Liver (tissue), 9 donors: ENCODE results near the gene NAT16. TPM values are rescaled to one million over a fixed set of nuclear protein-coding genes. Genes with fewer than 3 reads are reported as not detected.

Source experiments
- DNase-seq: peaks from one replicate; pipeline ENCODE4 v3.0.0-alpha.2; 2017; ENCODE audit warnings: low spot score
- H3K27ac ChIP-seq, 2 donors: one replicate each; pipeline ENCODE4 v1.7.0; 2013; ENCODE audit warnings: inconsistent platforms in 2 of 2, low read length in 2 of 2, control low read depth in 1 of 2, low read depth in 1 of 2, mild to moderate bottlenecking in 1 of 2
- H3K27me3 ChIP-seq, 4 donors: one replicate each; pipeline versions ENCODE4 v1.6.1 to v1.7.0; 2013; ENCODE audit warnings: low read length in 3 of 4, inconsistent platforms in 1 of 4, mild to moderate bottlenecking in 1 of 4, moderate library complexity in 1 of 4; ENCODE audit not compliant: control insufficient read depth in 4 of 4, insufficient read depth in 4 of 4
- H3K36me3 ChIP-seq, 4 donors: one replicate each; pipeline versions ENCODE4 v1.6.1 to v1.7.0; 2013; ENCODE audit warnings: low read length in 3 of 4, mild to moderate bottlenecking in 3 of 4, low read depth in 1 of 4, moderate library complexity in 1 of 4; ENCODE audit not compliant: control insufficient read depth in 4 of 4, insufficient read depth in 3 of 4
- H3K4me1 ChIP-seq, 4 donors: one replicate each; pipeline versions ENCODE4 v1.6.1 to v1.7.0; 2013; ENCODE audit warnings: low read length in 3 of 4, mild to moderate bottlenecking in 3 of 4, moderate library complexity in 1 of 4; ENCODE audit not compliant: control insufficient read depth in 4 of 4, insufficient read depth in 4 of 4
- H3K4me3 ChIP-seq, 3 donors: one replicate each; pipeline versions ENCODE4 v1.6.1 to v1.7.0; 2013; ENCODE audit warnings: low read length in 3 of 3, control low read depth in 1 of 3, low read depth in 1 of 3, mild to moderate bottlenecking in 1 of 3
- H3K9ac ChIP-seq, 2 donors: one replicate each; pipeline ENCODE4 v1.7.0; 2013; ENCODE audit warnings: low read length in 2 of 2, mild to moderate bottlenecking in 2 of 2, moderate library complexity in 2 of 2, control low read depth in 1 of 2, low read depth in 1 of 2
- H3K9me3 ChIP-seq, 4 donors: one replicate each; pipeline versions ENCODE4 v1.6.1 to v1.7.0; 2013; ENCODE audit warnings: low read length in 3 of 4; ENCODE audit not compliant: control insufficient read depth in 4 of 4
- EGR1 ChIP-seq, 2 donors: IDR thresholded peaks; 2 replicates each; pipeline ENCODE4 v1.6.1; 2016 to 2018; ENCODE audit warnings: antibody characterized with exemption in 2 of 2, low read depth in 2 of 2
- FOXA1 ChIP-seq: IDR thresholded peaks from 2 replicates; pipeline ENCODE4 v1.6.1; 2016; ENCODE audit warnings: antibody characterized with exemption
- FOXA2 ChIP-seq: IDR thresholded peaks from 2 replicates; pipeline ENCODE4 v1.6.1; 2016; ENCODE audit warnings: antibody characterized with exemption
- GABPA ChIP-seq, 2 donors: IDR thresholded peaks in 1 of 2; conservative IDR thresholded peaks in 1 of 2; 2 replicates each; pipeline ENCODE4 v1.6.1; 2016; ENCODE audit warnings: antibody characterized with exemption in 2 of 2, mild to moderate bottlenecking in 1 of 2, moderate library complexity in 1 of 2
- HNF4A ChIP-seq, 2 donors: conservative IDR thresholded peaks; 2 replicates each; pipeline ENCODE4 v1.6.1; 2016; ENCODE audit warnings: antibody characterized with exemption in 2 of 2, mild to moderate bottlenecking in 2 of 2
- HNF4G ChIP-seq: IDR thresholded peaks from 2 replicates; pipeline ENCODE4 v1.6.1; 2016; ENCODE audit warnings: antibody characterized with exemption
- JUND ChIP-seq, 2 donors: IDR thresholded peaks; 2 replicates each; pipeline ENCODE4 v1.6.1; 2016; ENCODE audit warnings: antibody characterized with exemption in 2 of 2
- NR2F2 ChIP-seq: IDR thresholded peaks from 2 replicates; pipeline ENCODE4 v1.6.1; 2016; ENCODE audit warnings: antibody characterized with exemption
- RAD21 ChIP-seq, 2 donors: IDR thresholded peaks; 2 replicates each; pipeline ENCODE4 v1.6.1; 2016; ENCODE audit warnings: antibody characterized with exemption in 2 of 2, mild to moderate bottlenecking in 2 of 2
- RXRA ChIP-seq, 2 donors: IDR thresholded peaks; 2 replicates each; pipeline ENCODE4 v1.6.1; 2017 to 2018; ENCODE audit warnings: antibody characterized with exemption in 2 of 2, mild to moderate bottlenecking in 1 of 2
- SP1 ChIP-seq: IDR thresholded peaks from 2 replicates; pipeline ENCODE4 v1.6.1; 2018; ENCODE audit warnings: antibody characterized with exemption, mild to moderate bottlenecking
- TAF1 ChIP-seq: conservative IDR thresholded peaks from 2 replicates; pipeline ENCODE4 v1.6.1; 2016; ENCODE audit warnings: antibody characterized with exemption, mild to moderate bottlenecking
- YY1 ChIP-seq: IDR thresholded peaks from 2 replicates; pipeline ENCODE4 v1.6.1; 2016; ENCODE audit warnings: antibody characterized with exemption, mild to moderate bottlenecking
- WGBS: extraction: QIAGEN DNeasy Blood & Tissue Kit; methylation state at CpG from one replicate; pipeline ENCODE4 v1.1.7; 2013; 5-methylcytosine and 5-hydroxymethylcytosine counted together
- polyA plus RNA-seq, 2 donors: library from polyadenylated mRNA; stranded (reverse) in 1 of 2; unstranded in 1 of 2; fragments of 200-250 nt in 1 of 2; fragments of >200 nt in 1 of 2; fragmentation: Nextera tagmentation in 1 of 2; extraction: Ambion mirVana in 1 of 2; gene quantifications; one replicate each; pipeline versions ENCODE4 v1.2.1 to v1.2.3, GENCODE V29; 2013 to 2015
- total RNA-seq, 2 donors: library from RNA; depleted of rRNA; stranded (reverse); fragments of >200 nt; gene quantifications; one replicate each; pipeline ENCODE4 v1.2.3, GENCODE V29; 2014
- TF ChIP-seq, protein P1 (sequence below): IDR thresholded peaks from 2 replicates; pipeline ENCODE4 v1.6.1; 2016; ENCODE audit warnings: antibody characterized with exemption, mild to moderate bottlenecking
- TF ChIP-seq, protein P2 (sequence below): IDR thresholded peaks from 2 replicates; pipeline ENCODE4 v1.6.1; 2016; ENCODE audit warnings: antibody characterized with exemption
- TF ChIP-seq, protein P3 (sequence below): IDR thresholded peaks from 2 replicates; pipeline ENCODE4 v1.6.1; 2016; ENCODE audit warnings: antibody characterized with exemption
- TF ChIP-seq, protein P4 (sequence below): fragments of 150-350 bp; IDR thresholded peaks from 2 replicates; pipeline ENCODE4 v1.5.1; 2017; ENCODE audit warnings: improper control_type of control experiment, low read depth, low read length; ENCODE audit not compliant: missing input control
- TF ChIP-seq, protein P5 (sequence below): IDR thresholded peaks from 2 replicates; pipeline ENCODE4 v1.6.1; 2016; ENCODE audit warnings: antibody characterized with exemption
- donor health status: healthy.
- donor health status: healthy.
- donor health status: healthy.
- donor health status: healthy.
- donor health status: healthy.

Gene NAT16
- total and polyA plus RNA-seq, 4 donors, result not detected

DNA sequence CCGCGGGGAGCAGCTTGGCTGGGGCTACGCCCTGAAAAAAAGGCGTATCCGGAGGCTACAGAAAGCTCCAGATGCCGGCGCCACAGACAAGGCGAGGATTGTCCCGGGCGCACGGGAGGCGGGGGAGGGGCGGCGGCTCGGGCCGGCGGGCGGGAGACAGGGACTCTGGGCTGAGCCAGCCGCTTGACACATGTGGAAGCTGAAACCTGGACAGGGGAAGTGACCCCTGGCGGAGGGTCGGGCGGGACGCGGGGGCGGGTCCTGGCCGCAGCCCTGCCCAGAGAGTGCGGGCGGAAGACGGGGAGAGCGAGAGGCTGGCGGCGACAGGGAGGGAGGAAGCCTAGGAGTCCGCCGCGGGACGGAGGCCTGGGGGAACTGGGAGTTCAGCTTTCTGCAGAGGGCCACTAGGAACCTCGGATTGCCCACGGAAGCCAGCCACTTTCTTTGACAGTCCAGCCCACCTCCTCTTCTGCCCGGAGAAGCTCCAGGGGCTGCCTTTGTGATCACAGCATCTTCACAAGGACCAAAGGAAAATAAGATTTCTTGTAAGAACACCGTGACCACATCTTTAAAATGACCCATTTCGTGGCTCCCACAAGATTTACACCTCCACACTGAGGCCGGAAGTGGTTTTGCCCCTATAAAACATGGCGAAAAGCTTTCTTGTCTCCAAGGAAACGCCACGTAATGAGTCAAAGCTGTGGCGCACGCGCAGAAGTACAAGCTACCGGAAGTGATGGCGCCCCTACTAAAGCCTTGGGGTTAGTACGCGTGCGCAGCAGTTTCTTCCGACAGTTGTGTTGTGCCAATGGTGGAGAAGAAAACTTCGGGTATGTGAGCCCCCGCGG lies 37.5 kb upstream of the NAT16 start, which contains the start of the genes PLOD3 and ZNHIT1:
Gene PLOD3 (minus strand): TSS at position 194 of the 848 bp plus-strand sequence. CDS start 307 bp downstream, outside the sequence.
Gene ZNHIT1 (plus strand): TSS at position 778 of the 848 bp plus-strand sequence. CDS start 31 bp downstream, at position 809.
- H3K36me3 ChIP-seq, result peaks cover 0 to 4% (median 2%) of the 10 kb centered on the region in 4 donors

More for the DNA sequence above, 37.5 kb upstream of the NAT16 start, which contains the start of the genes PLOD3 and ZNHIT1:
- Histone ChIP-seq H3K27me3 (no peaks in the 10 kb centered on the region), H3K27ac (peak within 1 kb of the TSS; percentile 96 to 99), H3K9me3 (no peaks in the 10 kb centered on the region), H3K4me1 (peaks cover 20 to 43% (median 37%) of the 10 kb centered on the region in 4 donors), H3K4me3 (peak within 1 kb of the TSS; percentile 71 to 95 (median 87)), H3K9ac (peak within 1 kb of the TSS; percentile 95 to 98)
- peak; percentile 94 for DNase-seq
- TF ChIP-seq YY1, result peak; percentile 99
- peak; percentile 51 for TF ChIP-seq NR2F2
- TF ChIP-seq, protein P1, sequence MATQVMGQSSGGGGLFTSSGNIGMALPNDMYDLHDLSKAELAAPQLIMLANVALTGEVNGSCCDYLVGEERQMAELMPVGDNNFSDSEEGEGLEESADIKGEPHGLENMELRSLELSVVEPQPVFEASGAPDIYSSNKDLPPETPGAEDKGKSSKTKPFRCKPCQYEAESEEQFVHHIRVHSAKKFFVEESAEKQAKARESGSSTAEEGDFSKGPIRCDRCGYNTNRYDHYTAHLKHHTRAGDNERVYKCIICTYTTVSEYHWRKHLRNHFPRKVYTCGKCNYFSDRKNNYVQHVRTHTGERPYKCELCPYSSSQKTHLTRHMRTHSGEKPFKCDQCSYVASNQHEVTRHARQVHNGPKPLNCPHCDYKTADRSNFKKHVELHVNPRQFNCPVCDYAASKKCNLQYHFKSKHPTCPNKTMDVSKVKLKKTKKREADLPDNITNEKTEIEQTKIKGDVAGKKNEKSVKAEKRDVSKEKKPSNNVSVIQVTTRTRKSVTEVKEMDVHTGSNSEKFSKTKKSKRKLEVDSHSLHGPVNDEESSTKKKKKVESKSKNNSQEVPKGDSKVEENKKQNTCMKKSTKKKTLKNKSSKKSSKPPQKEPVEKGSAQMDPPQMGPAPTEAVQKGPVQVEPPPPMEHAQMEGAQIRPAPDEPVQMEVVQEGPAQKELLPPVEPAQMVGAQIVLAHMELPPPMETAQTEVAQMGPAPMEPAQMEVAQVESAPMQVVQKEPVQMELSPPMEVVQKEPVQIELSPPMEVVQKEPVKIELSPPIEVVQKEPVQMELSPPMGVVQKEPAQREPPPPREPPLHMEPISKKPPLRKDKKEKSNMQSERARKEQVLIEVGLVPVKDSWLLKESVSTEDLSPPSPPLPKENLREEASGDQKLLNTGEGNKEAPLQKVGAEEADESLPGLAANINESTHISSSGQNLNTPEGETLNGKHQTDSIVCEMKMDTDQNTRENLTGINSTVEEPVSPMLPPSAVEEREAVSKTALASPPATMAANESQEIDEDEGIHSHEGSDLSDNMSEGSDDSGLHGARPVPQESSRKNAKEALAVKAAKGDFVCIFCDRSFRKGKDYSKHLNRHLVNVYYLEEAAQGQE, result peak; percentile 79
- TF ChIP-seq RAD21 (IDR thresholded peaks at IDR 0.05), result peak; percentile 29 to 55
- peak; percentile 70 for TF ChIP-seq SP1
- TF ChIP-seq, protein P2, sequence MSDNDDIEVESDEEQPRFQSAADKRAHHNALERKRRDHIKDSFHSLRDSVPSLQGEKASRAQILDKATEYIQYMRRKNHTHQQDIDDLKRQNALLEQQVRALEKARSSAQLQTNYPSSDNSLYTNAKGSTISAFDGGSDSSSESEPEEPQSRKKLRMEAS, result peak; percentile 30
- no peak for TF ChIP-seq FOXA1
- peak; percentile 36 to 47 for TF ChIP-seq RXRA (IDR thresholded peaks at IDR 0.05)
- TF ChIP-seq, protein P3, sequence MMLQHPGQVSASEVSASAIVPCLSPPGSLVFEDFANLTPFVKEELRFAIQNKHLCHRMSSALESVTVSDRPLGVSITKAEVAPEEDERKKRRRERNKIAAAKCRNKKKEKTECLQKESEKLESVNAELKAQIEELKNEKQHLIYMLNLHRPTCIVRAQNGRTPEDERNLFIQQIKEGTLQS, result no peak
- TF ChIP-seq EGR1 (IDR thresholded peaks at IDR 0.05; ENCODE audit: low read depth in 2 of 2), result peak; percentile 88 to 91
- no peak for TF ChIP-seq FOXA2
- TF ChIP-seq TAF1, result peak; percentile 20
- TF ChIP-seq, protein P4, sequence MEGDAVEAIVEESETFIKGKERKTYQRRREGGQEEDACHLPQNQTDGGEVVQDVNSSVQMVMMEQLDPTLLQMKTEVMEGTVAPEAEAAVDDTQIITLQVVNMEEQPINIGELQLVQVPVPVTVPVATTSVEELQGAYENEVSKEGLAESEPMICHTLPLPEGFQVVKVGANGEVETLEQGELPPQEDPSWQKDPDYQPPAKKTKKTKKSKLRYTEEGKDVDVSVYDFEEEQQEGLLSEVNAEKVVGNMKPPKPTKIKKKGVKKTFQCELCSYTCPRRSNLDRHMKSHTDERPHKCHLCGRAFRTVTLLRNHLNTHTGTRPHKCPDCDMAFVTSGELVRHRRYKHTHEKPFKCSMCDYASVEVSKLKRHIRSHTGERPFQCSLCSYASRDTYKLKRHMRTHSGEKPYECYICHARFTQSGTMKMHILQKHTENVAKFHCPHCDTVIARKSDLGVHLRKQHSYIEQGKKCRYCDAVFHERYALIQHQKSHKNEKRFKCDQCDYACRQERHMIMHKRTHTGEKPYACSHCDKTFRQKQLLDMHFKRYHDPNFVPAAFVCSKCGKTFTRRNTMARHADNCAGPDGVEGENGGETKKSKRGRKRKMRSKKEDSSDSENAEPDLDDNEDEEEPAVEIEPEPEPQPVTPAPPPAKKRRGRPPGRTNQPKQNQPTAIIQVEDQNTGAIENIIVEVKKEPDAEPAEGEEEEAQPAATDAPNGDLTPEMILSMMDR, result peak; percentile 32
- TF ChIP-seq HNF4G, result no peak
- peak in 1 of 2 donors; percentile 27 for TF ChIP-seq JUND (IDR thresholded peaks at IDR 0.05)
- peak; percentile 79 to 93 for TF ChIP-seq GABPA (IDR thresholded peaks at IDR 0.05 in 1 of 2, conservative IDR thresholded peaks at IDR 0.05 in 1 of 2)
- TF ChIP-seq HNF4A (conservative IDR thresholded peaks at IDR 0.05), result peak; percentile 44 to 47
- TF ChIP-seq, protein P5, sequence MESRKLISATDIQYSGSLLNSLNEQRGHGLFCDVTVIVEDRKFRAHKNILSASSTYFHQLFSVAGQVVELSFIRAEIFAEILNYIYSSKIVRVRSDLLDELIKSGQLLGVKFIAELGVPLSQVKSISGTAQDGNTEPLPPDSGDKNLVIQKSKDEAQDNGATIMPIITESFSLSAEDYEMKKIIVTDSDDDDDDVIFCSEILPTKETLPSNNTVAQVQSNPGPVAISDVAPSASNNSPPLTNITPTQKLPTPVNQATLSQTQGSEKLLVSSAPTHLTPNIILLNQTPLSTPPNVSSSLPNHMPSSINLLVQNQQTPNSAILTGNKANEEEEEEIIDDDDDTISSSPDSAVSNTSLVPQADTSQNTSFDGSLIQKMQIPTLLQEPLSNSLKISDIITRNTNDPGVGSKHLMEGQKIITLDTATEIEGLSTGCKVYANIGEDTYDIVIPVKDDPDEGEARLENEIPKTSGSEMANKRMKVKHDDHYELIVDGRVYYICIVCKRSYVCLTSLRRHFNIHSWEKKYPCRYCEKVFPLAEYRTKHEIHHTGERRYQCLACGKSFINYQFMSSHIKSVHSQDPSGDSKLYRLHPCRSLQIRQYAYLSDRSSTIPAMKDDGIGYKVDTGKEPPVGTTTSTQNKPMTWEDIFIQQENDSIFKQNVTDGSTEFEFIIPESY, result no peak
- under 1% methylated on average over 57 of the region's 57 CpGs for WGBS
